Endodermal cell (in vitro differentiated cells): ENCODE data around the gene PSAP. TPM values are rescaled to one million over a fixed set of nuclear protein-coding genes. Genes with fewer than 3 reads are reported as not detected.

Experiments
- DNase-seq: peaks from one replicate; pipeline ENCODE4 v3.0.0-alpha.2; 2017
- H3K27ac ChIP-seq: 2 replicates; pipeline ENCODE4 v1.5.1; 2013; ENCODE audit warnings: mild to moderate bottlenecking, low read depth, low read length, moderate library complexity
- H3K27me3 ChIP-seq: 2 replicates; pipeline ENCODE4 v1.6.1; 2013; ENCODE audit warnings: mild to moderate bottlenecking, low read length, moderate library complexity; ENCODE audit not compliant: insufficient read depth, control insufficient read depth, poor library complexity, severe bottlenecking
- H3K36me3 ChIP-seq: 2 replicates; pipeline ENCODE4 v1.7.0; 2013; ENCODE audit warnings: mild to moderate bottlenecking, low read length, moderate library complexity; ENCODE audit not compliant: control insufficient read depth, insufficient read depth
- H3K4me1 ChIP-seq: one replicate; pipeline ENCODE4 v1.7.0; 2013; ENCODE audit warnings: low read length; ENCODE audit not compliant: control insufficient read depth, insufficient read depth
- H3K4me3 ChIP-seq: 2 replicates; pipeline ENCODE4 v1.5.1; 2013; ENCODE audit warnings: mild to moderate bottlenecking, low read length, moderate library complexity
- H3K9ac ChIP-seq: 2 replicates; pipeline ENCODE4 v1.6.1; 2013; ENCODE audit warnings: mild to moderate bottlenecking, low read length, moderate library complexity; ENCODE audit not compliant: poor library complexity, severe bottlenecking; ENCODE audit errors: extremely low read depth
- H3K9me3 ChIP-seq: 2 replicates; pipeline ENCODE4 v1.6.1; 2013; ENCODE audit warnings: mild to moderate bottlenecking, low read length, moderate library complexity; ENCODE audit not compliant: control insufficient read depth
- H3K27ac Mint-ChIP-seq: 2 replicates; pipeline ENCODE4 v1.8.0; 2020; ENCODE audit warnings: mixed read lengths
- H3K27me3 Mint-ChIP-seq: 2 replicates; pipeline ENCODE4 v1.8.0; 2021; ENCODE audit warnings: mild to moderate bottlenecking, mixed read lengths; ENCODE audit not compliant: insufficient read depth
- H3K36me3 Mint-ChIP-seq: 2 replicates; pipeline ENCODE4 v1.8.0; 2020; ENCODE audit warnings: low read depth, mixed read lengths
- H3K4me1 Mint-ChIP-seq: 2 replicates; pipeline ENCODE4 v1.8.0; 2020; ENCODE audit warnings: mixed read lengths
- H3K4me3 Mint-ChIP-seq: 2 replicates; pipeline ENCODE4 v1.8.0; 2020; ENCODE audit warnings: mild to moderate bottlenecking, moderate library complexity, mixed read lengths
- H3K9me3 Mint-ChIP-seq: 2 replicates; pipeline ENCODE4 v1.8.0; 2020; ENCODE audit warnings: mild to moderate bottlenecking, mixed read lengths
- WGBS, 2 experiments: methylation state at CpG; one replicate each; pipeline versions ENCODE4 v1.1.5 to v1.1.7; 2013; ENCODE audit warnings: missing lambda C conversion rate in 2 of 2, mixed read lengths in 1 of 2; ENCODE audit not compliant: insufficient coverage in 1 of 2, insufficient read length in 1 of 2; 5-methylcytosine and 5-hydroxymethylcytosine counted together
- microRNA-seq: library from miRNA; unstranded; fragments of <30 nt; microRNA quantifications from one replicate; pipeline ENCODE4 v1.2.0, GENCODE V29; 2020; ENCODE audit warnings: borderline microRNAs expressed
- total RNA-seq, 2 donors: library from RNA; stranded (reverse); fragmentation: NEBNext Ultra II Directional in 1 of 2; extraction: Animal tissue kit (Norgen Biotek cat#: 25700) in 1 of 2; gene quantifications; 2 replicates in 1 of 2; 3 replicates in 1 of 2; pipeline ENCODE4 v1.2.1, GENCODE V29; 2021
- TF ChIP-seq, protein P1 (sequence below): fragments of 200-600 bp; sonication (generic); conservative IDR thresholded peaks from 2 replicates; pipeline ENCODE4 v1.5.0; 2021; ENCODE audit warnings: antibody characterized with exemption, mild to moderate bottlenecking

PSAP gene
- total RNA-seq, 2 donors from 2014 or later, result 456 to 549 TPM

DNA sequence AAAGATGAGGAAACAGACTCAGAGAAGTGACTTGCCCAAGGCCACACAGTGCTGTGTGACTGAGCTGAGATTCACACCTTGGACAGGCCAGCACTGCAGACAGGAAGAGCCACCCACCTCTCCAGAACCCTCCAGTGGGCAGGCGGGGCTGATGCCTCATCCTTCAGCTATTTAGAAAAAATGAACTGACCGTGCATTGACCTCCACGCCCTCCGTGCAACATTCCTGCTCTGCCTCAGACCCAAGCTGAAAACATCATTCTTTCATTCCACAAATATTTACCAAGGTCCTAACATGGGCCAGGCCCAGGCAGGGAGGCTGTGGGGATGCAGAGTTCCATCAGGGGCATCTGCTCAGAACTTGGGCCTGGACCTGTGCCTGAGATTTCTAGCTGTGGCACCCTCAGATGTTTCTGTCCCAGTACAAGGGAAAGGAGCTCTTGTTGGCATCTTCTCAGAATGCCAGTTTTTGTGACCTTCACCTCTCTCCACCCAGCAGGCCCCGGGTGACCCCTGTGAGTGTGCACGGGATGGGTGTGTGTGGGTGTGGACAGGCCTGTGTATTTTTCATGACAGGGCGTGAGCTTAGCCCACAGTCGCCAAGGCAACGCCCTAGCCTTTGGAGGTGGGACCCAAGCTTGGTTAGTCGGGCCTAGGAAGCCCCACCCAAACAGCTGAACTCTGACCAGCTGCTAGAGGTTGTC lies 84.2 kb downstream of the PSAP start:
- H3K4me1 Mint-ChIP-seq, result peaks cover 5% of the 10 kb centered on the region
- TF ChIP-seq, protein P1, sequence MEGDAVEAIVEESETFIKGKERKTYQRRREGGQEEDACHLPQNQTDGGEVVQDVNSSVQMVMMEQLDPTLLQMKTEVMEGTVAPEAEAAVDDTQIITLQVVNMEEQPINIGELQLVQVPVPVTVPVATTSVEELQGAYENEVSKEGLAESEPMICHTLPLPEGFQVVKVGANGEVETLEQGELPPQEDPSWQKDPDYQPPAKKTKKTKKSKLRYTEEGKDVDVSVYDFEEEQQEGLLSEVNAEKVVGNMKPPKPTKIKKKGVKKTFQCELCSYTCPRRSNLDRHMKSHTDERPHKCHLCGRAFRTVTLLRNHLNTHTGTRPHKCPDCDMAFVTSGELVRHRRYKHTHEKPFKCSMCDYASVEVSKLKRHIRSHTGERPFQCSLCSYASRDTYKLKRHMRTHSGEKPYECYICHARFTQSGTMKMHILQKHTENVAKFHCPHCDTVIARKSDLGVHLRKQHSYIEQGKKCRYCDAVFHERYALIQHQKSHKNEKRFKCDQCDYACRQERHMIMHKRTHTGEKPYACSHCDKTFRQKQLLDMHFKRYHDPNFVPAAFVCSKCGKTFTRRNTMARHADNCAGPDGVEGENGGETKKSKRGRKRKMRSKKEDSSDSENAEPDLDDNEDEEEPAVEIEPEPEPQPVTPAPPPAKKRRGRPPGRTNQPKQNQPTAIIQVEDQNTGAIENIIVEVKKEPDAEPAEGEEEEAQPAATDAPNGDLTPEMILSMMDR, result no peak
- Histone ChIP-seq H3K9me3 (no peaks in the 10 kb centered on the region), H3K9ac (no peak overlapping the region), H3K27me3 (peaks cover 16% of the 10 kb centered on the region), H3K27ac (no peak overlapping the region), H3K36me3 (no peaks in the 10 kb centered on the region), H3K4me1 (no peaks in the 10 kb centered on the region), H3K4me3 (no peak overlapping the region)
- no peak overlapping the region for H3K4me3 Mint-ChIP-seq
- H3K9me3 Mint-ChIP-seq, result no peaks in the 10 kb centered on the region
- peaks cover 42% of the 10 kb centered on the region for H3K27me3 Mint-ChIP-seq
- H3K27ac Mint-ChIP-seq, result no peak overlapping the region
- no peak for DNase-seq
- 82 to 87% methylated on average over 8 to 10 of the region's 10 CpGs for WGBS, 2 experiments
- H3K36me3 Mint-ChIP-seq, result no peaks in the 10 kb centered on the region

Small RNAs within 50 kb of the gene (microRNA-seq; reads per million reads assigned to microRNA genes)
- not detected for gene MIR7152

Other genes with a start within 250 kb of the PSAP start
- gene C10orf105, start 131.5 kb downstream of the PSAP start, total RNA-seq, result under 1 TPM; 0.13 to 0.33 TPM
- under 1 TPM; 0.07 to 0.68 TPM for gene VSIR, start 77.7 kb downstream of the PSAP start, total RNA-seq
- gene CHST3, start 113.1 kb upstream of the PSAP start, total RNA-seq, result 10 to 100 TPM; 12.9 to 40.8 TPM
- 1 to 10 TPM; 1.6 to 3.7 TPM for gene SPOCK2, start 237.3 kb upstream of the PSAP start, total RNA-seq